Activated T-cell treated with anti-CD3 and anti-CD28 coated beads, Interleukin-2, amount 50 U/mL, for 24 hours (primary cell): ENCODE measurements around the gene CCDC188.

Experiments used
- DNase-seq: peaks from one replicate; pipeline ENCODE4 v3.0.0-alpha.2; 2020
- H3K27ac Mint-ChIP-seq: 2 replicates; pipeline ENCODE4 v1.8.0; 2020; ENCODE audit warnings: mild to moderate bottlenecking, mixed read lengths
- H3K27me3 Mint-ChIP-seq: 2 replicates; pipeline ENCODE4 v1.8.0; 2020; ENCODE audit warnings: mixed read lengths
- H3K36me3 Mint-ChIP-seq: 2 replicates; pipeline ENCODE4 v1.8.0; 2020; ENCODE audit warnings: low read depth, mixed read lengths
- H3K4me1 Mint-ChIP-seq: 2 replicates; pipeline ENCODE4 v1.8.0; 2020; ENCODE audit warnings: low read depth, mixed read lengths
- H3K4me3 Mint-ChIP-seq: 2 replicates; pipeline ENCODE4 v1.8.0; 2020; ENCODE audit warnings: mild to moderate bottlenecking, moderate library complexity, mixed read lengths
- H3K9me3 Mint-ChIP-seq: 2 replicates; pipeline ENCODE4 v1.8.0; 2020; ENCODE audit warnings: mixed read lengths

CCDC188 gene

DNA sequence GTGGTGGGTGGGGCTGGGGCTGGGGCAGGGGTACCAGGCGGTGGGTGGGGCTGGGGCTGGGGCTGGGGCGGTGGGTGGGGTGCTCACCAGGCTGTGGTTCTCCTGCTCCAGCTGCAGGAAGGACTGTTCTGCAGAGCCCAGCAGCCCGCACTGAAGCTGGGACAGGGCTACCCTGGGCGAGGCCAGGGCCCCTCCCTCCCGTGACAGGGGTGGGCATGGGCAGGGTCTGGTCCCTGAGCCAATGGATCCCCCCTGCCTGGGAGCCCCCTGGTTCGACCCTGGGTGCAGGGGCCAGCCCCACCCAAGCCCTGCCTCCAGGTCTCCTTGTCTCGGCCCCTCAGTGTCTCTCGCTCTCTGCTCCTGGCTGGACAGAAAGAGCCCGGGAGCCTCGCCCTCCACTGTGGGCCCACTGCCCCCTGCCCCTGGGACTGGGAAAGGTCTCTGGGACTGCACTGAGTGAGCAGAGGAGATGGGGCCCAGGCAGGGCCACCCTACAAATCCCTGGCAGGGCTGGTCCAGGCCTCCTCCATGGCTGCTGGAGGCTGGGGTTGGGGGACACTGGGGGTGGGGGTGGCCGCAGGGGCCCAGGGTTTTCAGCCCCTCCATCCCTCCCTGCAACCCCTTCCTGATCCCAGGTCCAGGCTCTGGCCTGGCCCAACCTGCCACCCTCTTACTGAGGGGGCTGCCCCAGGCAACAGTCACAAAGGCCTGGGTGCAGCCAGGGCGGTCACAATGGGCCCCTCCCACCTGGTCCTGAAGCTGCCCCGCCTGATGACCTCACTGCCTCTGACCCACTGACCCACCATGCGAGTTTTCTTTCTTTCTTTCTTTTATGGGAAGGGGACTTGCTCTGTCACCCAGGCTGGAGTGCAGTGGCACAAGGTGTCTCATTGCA lies at the start of gene CCDC188:
Gene CCDC188, minus strand, starts transcription at position 675 of the 895 bp plus-strand sequence. Its CDS starts 69 bp downstream, at position 606.
- H3K27ac Mint-ChIP-seq, result no peak within 1 kb of the TSS

DNA sequence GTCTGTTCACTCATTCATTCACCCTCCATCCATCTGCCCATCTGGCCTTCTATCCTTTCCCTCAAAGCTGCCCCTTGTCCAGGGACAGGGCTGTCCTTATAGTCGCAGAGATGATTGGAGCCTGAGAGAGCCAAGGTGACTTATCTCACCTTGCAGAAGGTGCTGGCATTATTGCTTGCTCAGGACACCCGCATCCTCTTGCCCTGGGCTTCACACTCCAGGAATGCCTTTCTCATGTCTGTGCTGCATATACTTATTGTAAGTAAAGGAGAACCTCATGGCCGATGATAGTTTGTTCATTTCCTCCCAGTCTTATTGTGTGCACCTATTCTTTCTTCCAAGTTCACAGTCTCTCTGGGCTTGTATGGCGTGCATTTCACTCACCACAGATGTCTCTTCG lies 49.1 kb upstream of the CCDC188 start:
- DNase-seq, result no peak
- Mint-ChIP-seq H3K27ac (no peak overlapping the region), H3K4me1 (no peaks in the 10 kb centered on the region)

More for the DNA sequence above, at the start of gene CCDC188:
- no peak within 1 kb of the TSS for H3K4me3 Mint-ChIP-seq
- H3K27me3 Mint-ChIP-seq, result no peaks in the 10 kb centered on the region
- H3K36me3 Mint-ChIP-seq, result peaks cover 4% of the 10 kb centered on the region
- peaks cover 4% of the 10 kb centered on the region for H3K4me1 Mint-ChIP-seq
- H3K9me3 Mint-ChIP-seq, result no peaks in the 10 kb centered on the region
- DNase-seq, result no peak

DNA sequence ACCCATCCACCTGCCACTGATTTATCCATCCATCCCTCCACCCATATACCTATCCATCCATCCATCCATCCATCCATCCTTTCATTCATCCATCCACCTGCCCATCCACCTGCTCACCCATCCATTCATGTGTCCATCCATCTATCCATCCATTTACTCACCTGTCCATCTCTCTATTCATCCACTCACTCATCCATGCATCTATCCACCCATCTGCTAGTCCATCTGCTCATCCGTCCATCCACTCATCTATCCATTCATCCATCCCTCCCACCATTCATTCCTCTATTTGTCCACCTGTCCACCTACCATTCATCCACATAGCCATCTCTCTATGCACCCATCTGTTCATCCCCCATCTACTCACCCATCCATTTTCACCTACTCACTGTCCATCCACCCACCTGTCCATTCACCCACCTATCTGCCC lies 48.6 kb upstream of the CCDC188 start:
- H3K4me1 Mint-ChIP-seq, result no peaks in the 10 kb centered on the region
- no peaks in the 10 kb centered on the region for H3K27me3 Mint-ChIP-seq
- no peaks in the 10 kb centered on the region for H3K9me3 Mint-ChIP-seq
- H3K27ac Mint-ChIP-seq, result no peak overlapping the region
- no peak overlapping the region for H3K4me3 Mint-ChIP-seq
- no peak for DNase-seq
- H3K36me3 Mint-ChIP-seq, result no peaks in the 10 kb centered on the region

More for the DNA sequence above, 49.1 kb upstream of the CCDC188 start:
- Mint-ChIP-seq H3K27me3 (no peaks in the 10 kb centered on the region), H3K4me3 (no peak overlapping the region), H3K36me3 (no peaks in the 10 kb centered on the region), H3K9me3 (no peaks in the 10 kb centered on the region)

DNA sequence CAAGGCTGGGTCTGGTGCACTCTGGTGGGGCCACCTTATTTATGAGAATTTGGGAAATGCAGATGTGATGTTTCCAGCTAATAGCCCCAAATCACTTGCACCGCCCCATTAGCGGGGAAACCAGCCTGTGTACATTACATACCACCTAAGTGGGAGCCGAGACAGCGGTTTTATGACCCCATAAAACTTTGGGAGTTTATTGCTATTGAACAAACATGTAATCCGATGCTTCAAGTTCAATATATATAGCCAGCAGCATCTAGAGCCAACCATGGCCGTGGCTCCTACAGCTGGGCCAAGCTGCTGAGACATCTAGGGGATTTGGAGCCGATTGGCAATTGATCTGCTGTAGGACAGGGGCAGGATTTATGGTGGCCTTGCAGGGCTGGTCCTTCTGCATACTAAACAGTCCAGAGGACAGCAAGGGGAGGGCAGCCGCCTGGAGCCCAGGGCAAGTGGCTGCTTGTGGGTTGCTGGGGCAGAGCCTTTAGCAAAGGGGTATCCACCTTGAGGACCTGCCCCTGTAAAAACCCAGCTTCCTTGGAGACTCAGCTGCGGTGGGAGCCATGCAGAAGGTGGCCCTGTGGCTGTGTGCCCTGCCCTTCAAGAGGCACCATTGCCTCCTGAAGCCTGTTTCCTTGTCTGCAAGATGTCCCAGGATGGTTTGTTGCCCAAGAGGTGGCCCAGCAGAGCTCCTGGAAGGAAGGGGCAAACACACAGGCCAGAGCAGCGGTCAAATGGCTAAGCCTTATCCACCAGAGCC lies 47.9 kb upstream of the CCDC188 start:
- no peaks in the 10 kb centered on the region for H3K27me3 Mint-ChIP-seq
- H3K36me3 Mint-ChIP-seq, result no peaks in the 10 kb centered on the region
- H3K9me3 Mint-ChIP-seq, result no peaks in the 10 kb centered on the region
- no peak overlapping the region for H3K27ac Mint-ChIP-seq
- H3K4me3 Mint-ChIP-seq, result no peak overlapping the region
- H3K4me1 Mint-ChIP-seq, result no peaks in the 10 kb centered on the region
- no peak for DNase-seq

DNA sequence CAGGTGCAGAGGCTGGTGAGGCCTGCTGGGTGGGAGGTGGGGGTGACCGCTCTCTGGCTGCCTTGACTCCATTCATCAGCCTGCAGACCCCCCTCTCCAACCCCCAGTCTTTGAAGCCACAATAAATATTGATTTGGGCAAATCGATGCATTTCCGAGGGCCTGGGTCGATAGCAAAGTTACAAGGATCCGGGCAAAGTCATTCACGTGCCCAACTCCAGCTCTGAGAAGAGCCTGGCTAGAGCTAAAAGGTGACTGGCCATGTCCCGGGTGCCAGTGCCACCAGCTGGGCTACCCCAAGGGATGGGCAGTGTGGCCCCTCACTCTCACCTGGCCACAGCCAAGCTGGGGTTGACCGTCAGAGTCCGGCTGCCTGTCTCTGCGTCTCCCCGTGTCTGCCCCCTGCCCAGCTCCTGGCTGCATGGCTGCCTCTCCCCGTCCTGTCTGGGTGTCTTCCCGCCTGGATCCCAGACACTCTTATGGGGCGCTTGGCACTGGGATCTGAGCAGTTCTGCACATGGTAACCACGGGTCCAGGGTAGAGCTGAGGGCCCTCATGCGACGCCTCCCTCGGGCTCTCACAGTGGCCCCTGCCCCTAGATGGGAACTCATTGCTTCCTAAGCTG lies 46.7 kb upstream of the CCDC188 start:
- no peaks in the 10 kb centered on the region for H3K27me3 Mint-ChIP-seq
- H3K27ac Mint-ChIP-seq, result no peak overlapping the region
- H3K4me1 Mint-ChIP-seq, result no peaks in the 10 kb centered on the region
- no peak overlapping the region for H3K4me3 Mint-ChIP-seq
- no peaks in the 10 kb centered on the region for H3K36me3 Mint-ChIP-seq
- no peak for DNase-seq
- H3K9me3 Mint-ChIP-seq, result no peaks in the 10 kb centered on the region

DNA sequence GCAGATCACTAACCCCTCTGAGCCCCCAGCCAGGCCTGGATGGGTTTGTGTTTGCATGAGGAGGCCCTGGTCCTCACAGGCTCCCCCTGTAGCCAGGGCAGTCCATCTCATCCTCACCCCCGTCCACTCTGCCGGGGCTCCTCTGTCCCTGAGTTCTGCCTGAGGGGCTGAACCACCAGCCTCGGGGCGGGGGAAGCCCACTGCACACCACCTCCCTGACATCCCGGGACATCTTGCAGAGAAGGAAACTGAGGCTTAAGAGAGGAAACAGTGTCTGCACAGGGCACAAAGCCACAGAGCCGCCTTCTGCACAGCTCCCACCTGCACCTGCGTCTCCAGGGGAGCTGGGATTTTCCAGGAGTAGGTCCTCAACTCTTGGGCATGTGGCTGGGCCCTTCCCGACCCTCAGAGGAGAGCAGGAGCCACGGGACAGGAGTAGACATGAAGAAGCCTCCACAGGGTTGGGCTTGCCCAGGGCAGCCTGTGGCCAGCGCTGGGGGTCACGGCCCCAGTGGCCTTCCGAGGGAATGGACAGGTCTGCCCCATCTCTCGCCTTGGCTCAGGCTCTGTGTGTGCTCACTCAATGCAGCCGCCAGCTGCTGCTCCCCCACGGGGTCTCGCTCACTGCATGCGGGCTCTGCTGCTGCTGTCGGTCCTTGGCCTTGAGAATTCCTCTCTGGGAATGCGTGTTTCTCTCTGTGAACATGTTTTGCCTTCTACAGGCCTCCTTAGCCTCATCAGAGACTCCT lies 45.4 kb upstream of the CCDC188 start:
- no peaks in the 10 kb centered on the region for H3K9me3 Mint-ChIP-seq
- no peaks in the 10 kb centered on the region for H3K4me1 Mint-ChIP-seq
- DNase-seq, result no peak
- no peak overlapping the region for H3K4me3 Mint-ChIP-seq
- H3K36me3 Mint-ChIP-seq, result no peaks in the 10 kb centered on the region
- H3K27me3 Mint-ChIP-seq, result no peaks in the 10 kb centered on the region
- H3K27ac Mint-ChIP-seq, result no peak overlapping the region

DNA sequence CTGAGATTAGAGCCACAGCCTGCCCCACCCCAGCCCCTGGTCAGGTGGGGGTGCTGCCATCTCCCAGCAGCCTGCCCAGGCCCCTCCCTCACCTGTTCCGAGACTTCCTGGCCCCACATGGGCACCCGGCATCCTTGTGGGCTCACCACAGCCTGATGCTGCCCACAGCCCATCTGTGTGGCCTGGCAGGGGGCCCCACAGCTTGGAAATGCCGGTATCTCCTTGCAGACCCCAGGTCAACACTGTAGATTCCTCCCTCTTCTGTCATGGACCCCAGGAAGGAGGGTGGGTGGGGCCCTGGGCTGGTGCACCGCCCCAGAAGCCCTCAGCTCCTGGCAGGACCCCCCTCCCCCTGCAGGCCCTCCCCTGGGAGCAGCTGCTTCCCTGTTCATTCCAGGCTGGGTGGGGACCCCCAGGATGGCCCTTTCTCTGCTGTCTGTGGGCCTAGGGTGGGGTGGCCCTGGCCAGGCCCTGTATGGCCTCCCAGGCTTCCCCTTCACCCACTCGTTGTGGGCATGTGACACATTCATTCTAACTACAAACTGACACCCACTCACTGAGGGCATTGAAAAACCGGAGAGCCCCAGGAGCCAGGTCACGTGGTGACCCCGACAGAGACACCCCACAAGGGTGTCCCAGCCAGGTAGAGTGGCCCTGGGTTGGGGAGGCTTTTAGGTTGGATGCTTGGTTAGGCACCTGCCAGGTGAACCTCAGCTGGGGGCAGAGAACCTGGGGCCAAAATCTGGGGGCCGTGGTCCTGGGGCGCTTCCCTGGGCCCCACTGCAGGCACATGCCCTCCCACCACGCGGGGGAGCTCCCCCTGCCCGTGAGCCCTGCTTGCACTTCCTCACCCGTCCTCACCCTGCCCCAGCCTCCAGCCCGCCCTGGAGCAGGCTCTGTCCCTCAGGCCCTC lies 44.1 kb upstream of the CCDC188 start:
- no peak overlapping the region for H3K27ac Mint-ChIP-seq
- no peaks in the 10 kb centered on the region for H3K4me1 Mint-ChIP-seq
- no peaks in the 10 kb centered on the region for H3K9me3 Mint-ChIP-seq
- no peaks in the 10 kb centered on the region for H3K27me3 Mint-ChIP-seq
- DNase-seq, result no peak
- H3K36me3 Mint-ChIP-seq, result no peaks in the 10 kb centered on the region
- H3K4me3 Mint-ChIP-seq, result no peak overlapping the region

DNA sequence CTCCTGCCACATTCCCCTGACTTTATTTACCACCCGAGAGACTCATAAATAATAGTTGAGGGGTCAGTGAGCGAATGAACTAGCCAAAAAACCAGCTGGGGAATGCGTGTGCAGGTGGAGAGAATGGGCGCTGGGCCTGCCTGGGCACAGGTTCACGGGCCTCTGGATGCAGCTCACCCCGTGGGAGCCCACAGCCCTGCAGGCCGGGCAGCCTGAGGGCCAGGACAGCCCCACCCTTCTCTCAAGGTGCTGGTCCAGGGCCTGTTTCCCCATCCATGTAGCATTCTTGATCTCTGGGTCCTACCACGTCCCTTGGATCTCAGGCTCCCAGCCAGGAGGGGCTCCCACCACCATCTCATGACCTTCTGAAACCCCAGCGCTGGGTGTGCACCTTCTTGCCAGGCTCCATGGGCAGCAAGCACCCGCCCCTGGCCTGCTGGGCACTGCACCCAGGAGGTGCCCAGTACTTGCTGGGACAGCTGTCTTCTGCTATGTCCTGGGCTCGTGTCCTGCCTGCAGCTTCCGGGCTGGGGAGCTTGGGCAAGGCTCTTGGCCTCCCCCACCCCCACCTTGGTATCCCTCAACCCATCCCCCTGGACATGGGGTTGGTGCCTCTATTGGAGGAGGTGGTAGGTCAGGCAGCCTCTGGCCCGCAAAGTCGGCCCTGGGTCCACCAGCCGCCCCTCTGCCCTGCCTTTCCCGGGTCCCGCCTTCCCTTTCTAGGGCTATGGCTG lies 43.1 kb upstream of the CCDC188 start:
- H3K27ac Mint-ChIP-seq, result no peak overlapping the region
- H3K4me1 Mint-ChIP-seq, result no peaks in the 10 kb centered on the region
- H3K9me3 Mint-ChIP-seq, result no peaks in the 10 kb centered on the region
- no peaks in the 10 kb centered on the region for H3K36me3 Mint-ChIP-seq
- no peak overlapping the region for H3K4me3 Mint-ChIP-seq
- DNase-seq, result no peak
- H3K27me3 Mint-ChIP-seq, result no peaks in the 10 kb centered on the region

DNA sequence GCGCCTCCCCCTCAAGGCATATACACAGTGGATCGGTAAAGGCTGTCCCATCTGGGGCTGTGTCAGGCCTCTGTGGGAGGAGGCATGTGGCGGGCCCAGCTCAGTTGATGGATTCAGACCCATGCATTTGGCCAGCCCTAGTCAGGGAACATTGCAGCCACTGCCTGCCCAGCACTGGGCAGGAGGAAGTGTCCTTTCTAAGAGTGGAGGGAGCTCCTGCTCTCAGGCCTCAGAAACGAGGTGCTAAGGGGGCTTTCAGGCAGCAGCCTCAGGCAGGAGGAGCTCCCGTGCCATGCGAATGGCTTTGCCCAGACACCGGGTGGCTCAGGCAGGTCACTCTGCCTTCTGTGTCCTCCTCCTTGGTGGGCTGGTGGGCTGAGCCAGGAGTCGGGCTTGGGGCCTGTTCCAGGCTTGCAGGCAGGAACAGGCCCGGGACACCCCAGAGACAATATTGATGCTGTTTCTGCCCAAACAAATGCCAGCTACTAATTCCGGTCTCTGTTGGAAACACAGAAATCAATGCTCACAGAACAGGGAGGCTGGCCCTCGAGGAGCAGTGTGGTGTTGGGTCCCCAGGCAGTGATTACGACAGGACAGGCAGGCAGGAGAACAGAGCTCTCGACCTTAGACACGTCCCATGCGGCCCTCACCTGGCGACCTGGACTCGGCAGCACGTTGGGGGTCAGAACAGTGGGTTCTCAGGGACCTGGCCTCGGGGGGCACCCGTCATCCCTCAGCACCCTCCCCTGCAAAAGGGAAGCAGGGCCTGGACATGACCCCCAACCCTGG lies 42.3 kb upstream of the CCDC188 start:
- Mint-ChIP-seq H3K36me3 (no peaks in the 10 kb centered on the region), H3K4me3 (no peak overlapping the region), H3K27ac (no peak overlapping the region), H3K27me3 (no peaks in the 10 kb centered on the region), H3K4me1 (no peaks in the 10 kb centered on the region), H3K9me3 (no peaks in the 10 kb centered on the region)
- DNase-seq, result no peak

DNA sequence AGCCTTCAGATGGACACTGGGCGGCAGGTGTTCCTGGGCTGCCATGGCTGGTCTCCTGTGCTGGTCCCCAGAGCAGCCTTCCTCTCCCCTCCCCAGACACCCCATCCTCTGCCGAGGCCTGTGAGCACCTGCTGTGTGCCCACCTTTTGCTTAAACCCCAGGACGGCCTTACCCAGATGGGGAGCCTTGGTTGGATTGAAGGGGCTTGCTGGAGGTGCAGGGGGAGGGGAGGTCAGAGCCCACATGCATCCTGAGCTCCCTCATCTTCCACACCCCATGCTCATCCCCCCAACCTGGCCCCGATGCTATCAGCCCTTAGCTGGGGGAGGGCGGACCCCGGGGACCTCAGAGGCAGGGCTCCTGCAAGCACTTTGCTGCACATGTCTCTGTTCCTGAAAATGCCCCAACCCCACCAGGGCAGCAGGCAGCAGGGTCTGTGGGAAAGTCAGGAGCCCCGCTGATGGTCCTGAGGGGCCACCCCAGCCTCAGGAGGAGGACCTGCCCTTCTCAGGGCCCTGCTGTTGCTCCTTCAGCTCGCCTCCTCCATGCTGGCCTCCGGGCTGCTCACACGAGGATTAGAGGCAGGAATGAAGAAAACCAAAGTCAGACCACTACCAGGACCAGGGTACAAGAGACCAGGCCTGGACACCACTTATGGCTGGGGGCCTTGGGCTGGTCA lies 41.6 kb upstream of the CCDC188 start:
- Mint-ChIP-seq H3K27me3 (no peaks in the 10 kb centered on the region), H3K9me3 (no peaks in the 10 kb centered on the region), H3K4me1 (no peaks in the 10 kb centered on the region), H3K27ac (no peak overlapping the region), H3K36me3 (no peaks in the 10 kb centered on the region), H3K4me3 (no peak overlapping the region)
- DNase-seq, result no peak

DNA sequence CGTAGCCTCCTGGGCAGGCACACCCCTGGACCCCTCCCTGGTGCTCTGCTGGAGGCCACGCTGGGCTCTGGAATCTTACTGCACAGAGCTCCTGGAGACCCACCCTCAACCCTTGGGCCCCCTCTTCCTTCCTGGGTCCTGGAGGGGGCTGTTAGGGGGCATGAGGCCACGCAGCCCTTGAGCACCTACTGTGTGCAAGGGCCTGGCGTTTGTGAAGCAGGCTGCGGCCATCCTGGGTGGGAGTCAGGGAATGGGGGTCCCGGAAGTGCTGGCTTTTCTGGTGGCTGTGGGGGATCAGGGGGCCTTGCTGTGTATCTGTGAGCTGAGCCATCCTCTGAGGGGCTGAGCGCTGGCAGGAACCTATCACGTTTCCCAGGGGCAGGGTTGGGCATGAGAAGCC lies 40.9 kb upstream of the CCDC188 start:
- DNase-seq, result no peak

DNA sequence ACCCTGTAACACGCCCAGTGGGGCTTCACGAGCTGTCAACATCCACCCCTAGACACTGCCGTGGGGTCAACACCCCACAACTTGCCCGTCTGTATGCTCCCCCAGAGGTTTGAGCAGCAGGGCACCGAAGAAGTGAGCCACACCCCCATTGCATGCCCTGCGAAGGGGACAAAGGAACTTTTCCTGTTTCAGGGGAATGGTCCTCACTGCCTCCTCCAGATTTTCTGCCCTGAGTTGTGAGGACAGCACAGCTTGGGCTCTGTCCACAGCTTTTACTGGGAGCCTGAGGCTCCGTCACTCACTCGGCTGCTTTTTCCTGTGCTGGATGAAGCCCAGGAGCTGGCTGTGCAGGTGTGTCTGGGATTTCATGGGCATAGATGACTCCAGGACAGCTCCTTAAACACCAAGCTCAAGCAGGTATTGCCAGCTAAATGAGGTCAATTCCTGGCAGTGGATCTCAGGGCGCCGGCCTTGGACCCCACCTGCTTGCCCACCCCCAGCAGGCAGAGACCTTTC lies 40.2 kb upstream of the CCDC188 start:
- no peaks in the 10 kb centered on the region for H3K36me3 Mint-ChIP-seq
- H3K4me1 Mint-ChIP-seq, result no peaks in the 10 kb centered on the region
- H3K4me3 Mint-ChIP-seq, result no peak overlapping the region
- H3K27ac Mint-ChIP-seq, result no peak overlapping the region
- H3K9me3 Mint-ChIP-seq, result no peaks in the 10 kb centered on the region
- DNase-seq, result no peak
- H3K27me3 Mint-ChIP-seq, result no peaks in the 10 kb centered on the region

More for the DNA sequence above, 40.9 kb upstream of the CCDC188 start:
- H3K4me1 Mint-ChIP-seq, result no peaks in the 10 kb centered on the region
- no peak overlapping the region for H3K27ac Mint-ChIP-seq
- no peaks in the 10 kb centered on the region for H3K27me3 Mint-ChIP-seq
- no peaks in the 10 kb centered on the region for H3K9me3 Mint-ChIP-seq
- H3K4me3 Mint-ChIP-seq, result no peak overlapping the region
- no peaks in the 10 kb centered on the region for H3K36me3 Mint-ChIP-seq
